GM23248 (cell line): ENCODE data around the gene SUSD4.

Experiments
- EZH2 ChIP-seq: fragments of 200-600 bp; sonication (generic); IDR thresholded peaks from 2 replicates; pipeline ENCODE4 v1.6.1; 2018; ENCODE audit warnings: antibody characterized with exemption, mild to moderate bottlenecking; ENCODE audit not compliant: insufficient read depth, poor library complexity, severe bottlenecking
- EZH2phosphoT487 ChIP-seq: fragments of 200-600 bp; sonication (generic); IDR thresholded peaks from 2 replicates; pipeline ENCODE4 v1.6.1; 2018; ENCODE audit warnings: antibody characterized with exemption, moderate library complexity, mild to moderate bottlenecking, low read depth; ENCODE audit not compliant: insufficient read depth

GRCh38 chr1:223189525-223189902, 174.5 kb downstream of the SUSD4 start:
- TF ChIP-seq EZH2 (no peak), EZH2phosphoT487 (no peak)
